ENCODE results near the gene CBY1. TPM values are rescaled to one million over a fixed set of nuclear protein-coding genes. Genes with fewer than 3 reads are reported as not detected.

The CBY1 gene
- total RNA-seq, 4 donors from 2014 or later = 8.7 to 21.1 (median 13.1) TPM

DNA sequence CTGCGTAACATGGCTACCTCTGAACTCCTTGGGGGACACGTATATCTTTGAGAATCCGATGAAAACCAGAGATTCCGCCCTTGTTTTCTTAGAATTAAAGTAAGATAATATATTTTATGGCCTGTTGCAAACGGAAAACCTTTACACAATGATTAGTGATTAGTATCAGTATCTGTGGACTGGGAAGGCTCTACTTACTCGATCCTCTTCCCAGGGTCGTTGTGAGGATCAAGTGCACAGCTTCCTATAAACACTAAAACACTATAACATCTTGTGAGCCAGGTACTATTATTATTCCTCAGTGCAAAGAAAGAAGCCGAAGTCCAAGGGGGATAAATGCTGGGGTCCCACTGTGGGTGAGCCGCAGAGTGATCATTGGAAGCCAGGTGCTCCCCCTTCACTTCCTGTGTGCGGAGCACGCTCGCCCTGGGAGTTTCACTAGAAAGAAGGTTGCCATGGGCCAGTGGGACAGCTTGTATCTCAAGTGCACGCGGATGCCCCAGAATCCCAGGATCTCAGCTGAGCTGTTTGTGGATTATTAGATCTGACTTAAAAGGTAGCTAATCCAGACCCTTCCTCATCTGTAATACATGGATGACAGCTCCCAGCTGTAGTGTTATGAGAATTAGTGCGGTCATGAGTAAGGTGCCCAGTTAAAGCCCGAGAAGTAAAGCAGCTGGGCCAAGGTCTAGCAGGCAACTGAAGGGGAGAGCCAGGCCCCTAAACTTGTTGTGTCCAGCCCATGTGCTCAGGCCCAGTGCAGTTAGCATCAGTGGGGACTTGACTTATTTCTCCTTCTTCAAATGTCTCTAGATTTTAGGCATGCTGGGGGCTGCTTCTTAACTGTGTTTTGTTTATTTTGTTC is 839 bp downstream of the CBY1 start:
- intact Hi-C loops (cut with DNase I) = no loop called here
- WGBS, 2 donors = 2% methylated on average over 11 of the region's 16 CpGs
- Histone ChIP-seq H3K27ac (peak overlapping the region; percentile 90 to 98 (median 90)), H3K27me3 (no peaks in the 10 kb centered on the region), H3K9me3 (no peaks in the 10 kb centered on the region), H3K4me3 (peak overlapping the region; percentile 78 to 99 (median 88)), H3K36me3 (peaks cover 0 to 19% (median 0%) of the 10 kb centered on the region in 3 donors), H3K4me1 (peaks cover 0 to 27% (median 12%) of the 10 kb centered on the region in 3 donors)
- TF ChIP-seq POLR2A (IDR thresholded peaks at IDR 0.05) = no peak
- TF ChIP-seq, protein P1, sequence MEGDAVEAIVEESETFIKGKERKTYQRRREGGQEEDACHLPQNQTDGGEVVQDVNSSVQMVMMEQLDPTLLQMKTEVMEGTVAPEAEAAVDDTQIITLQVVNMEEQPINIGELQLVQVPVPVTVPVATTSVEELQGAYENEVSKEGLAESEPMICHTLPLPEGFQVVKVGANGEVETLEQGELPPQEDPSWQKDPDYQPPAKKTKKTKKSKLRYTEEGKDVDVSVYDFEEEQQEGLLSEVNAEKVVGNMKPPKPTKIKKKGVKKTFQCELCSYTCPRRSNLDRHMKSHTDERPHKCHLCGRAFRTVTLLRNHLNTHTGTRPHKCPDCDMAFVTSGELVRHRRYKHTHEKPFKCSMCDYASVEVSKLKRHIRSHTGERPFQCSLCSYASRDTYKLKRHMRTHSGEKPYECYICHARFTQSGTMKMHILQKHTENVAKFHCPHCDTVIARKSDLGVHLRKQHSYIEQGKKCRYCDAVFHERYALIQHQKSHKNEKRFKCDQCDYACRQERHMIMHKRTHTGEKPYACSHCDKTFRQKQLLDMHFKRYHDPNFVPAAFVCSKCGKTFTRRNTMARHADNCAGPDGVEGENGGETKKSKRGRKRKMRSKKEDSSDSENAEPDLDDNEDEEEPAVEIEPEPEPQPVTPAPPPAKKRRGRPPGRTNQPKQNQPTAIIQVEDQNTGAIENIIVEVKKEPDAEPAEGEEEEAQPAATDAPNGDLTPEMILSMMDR (IDR thresholded peaks at IDR 0.05) = no peak
- no peak for DNase-seq

DNA sequence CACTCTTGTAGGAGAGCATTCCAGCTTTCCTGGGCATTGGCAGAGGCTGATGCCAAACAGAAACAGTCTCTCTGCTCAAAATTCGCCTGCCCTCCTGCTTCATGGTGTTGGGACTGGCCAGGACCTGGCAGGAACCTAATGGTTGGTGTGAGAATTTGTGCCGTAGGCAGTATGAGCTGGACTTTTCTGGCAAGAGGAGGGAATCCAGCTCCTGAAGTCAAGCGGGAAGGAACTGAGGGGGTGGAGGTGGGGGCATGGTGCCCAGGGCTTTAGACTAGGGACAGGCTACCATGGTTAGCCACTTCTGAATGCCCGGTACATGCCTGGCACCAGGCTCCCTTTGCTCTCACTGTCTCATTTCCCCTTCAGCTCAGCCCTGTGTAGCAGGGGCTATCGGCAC is 18.4 kb downstream of the CBY1 start:
- Histone ChIP-seq H3K36me3 (peaks cover 8 to 37% (median 9%) of the 10 kb centered on the region in 3 donors), H3K27me3 (no peaks in the 10 kb centered on the region), H3K4me3 (no peak overlapping the region), H3K4me1 (no peaks in the 10 kb centered on the region), H3K27ac (no peak overlapping the region), H3K9me3 (no peaks in the 10 kb centered on the region)
- intact Hi-C loops (cut with DNase I) = no loop called here
- 49 to 54% methylated on average over 3 to 4 of the region's 5 CpGs for WGBS, 2 donors
- no peak for DNase-seq
- TF ChIP-seq, protein P1 (IDR thresholded peaks at IDR 0.05) = no peak
- TF ChIP-seq POLR2A (IDR thresholded peaks at IDR 0.05) = no peak

DNA sequence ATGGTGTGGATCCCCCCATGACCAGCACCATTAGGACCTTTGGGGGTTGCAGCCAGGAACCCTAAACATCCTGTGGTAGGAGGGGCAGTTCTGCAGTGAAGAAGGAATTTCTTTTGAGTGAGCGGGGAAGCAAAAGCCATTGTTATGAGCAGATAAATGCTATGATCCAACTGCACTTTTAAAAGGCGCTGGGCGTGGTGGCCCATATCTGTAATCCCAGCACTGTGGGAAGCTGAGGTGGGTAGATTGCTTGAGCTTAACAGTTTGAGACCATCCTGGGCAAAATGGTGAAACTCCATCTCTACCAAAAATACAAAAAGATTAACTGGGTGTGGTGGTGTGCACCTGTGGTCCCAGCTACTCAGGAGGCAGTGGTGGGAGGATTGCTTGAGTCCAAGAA is 19.4 kb downstream of the CBY1 start:
- 91 to 100% methylated on average over 2 to 3 of the region's 3 CpGs for WGBS, 2 donors
- Histone ChIP-seq H3K27me3 (no peaks in the 10 kb centered on the region), H3K27ac (no peak overlapping the region), H3K4me3 (no peak overlapping the region), H3K9me3 (no peaks in the 10 kb centered on the region), H3K36me3 (peaks cover 7 to 34% (median 8%) of the 10 kb centered on the region in 3 donors), H3K4me1 (no peaks in the 10 kb centered on the region)
- DNase-seq = no peak
- TF ChIP-seq, protein P1 (IDR thresholded peaks at IDR 0.05) = no peak
- no peak for TF ChIP-seq POLR2A (IDR thresholded peaks at IDR 0.05)
- intact Hi-C loops (cut with DNase I) = no loop called here

DNA sequence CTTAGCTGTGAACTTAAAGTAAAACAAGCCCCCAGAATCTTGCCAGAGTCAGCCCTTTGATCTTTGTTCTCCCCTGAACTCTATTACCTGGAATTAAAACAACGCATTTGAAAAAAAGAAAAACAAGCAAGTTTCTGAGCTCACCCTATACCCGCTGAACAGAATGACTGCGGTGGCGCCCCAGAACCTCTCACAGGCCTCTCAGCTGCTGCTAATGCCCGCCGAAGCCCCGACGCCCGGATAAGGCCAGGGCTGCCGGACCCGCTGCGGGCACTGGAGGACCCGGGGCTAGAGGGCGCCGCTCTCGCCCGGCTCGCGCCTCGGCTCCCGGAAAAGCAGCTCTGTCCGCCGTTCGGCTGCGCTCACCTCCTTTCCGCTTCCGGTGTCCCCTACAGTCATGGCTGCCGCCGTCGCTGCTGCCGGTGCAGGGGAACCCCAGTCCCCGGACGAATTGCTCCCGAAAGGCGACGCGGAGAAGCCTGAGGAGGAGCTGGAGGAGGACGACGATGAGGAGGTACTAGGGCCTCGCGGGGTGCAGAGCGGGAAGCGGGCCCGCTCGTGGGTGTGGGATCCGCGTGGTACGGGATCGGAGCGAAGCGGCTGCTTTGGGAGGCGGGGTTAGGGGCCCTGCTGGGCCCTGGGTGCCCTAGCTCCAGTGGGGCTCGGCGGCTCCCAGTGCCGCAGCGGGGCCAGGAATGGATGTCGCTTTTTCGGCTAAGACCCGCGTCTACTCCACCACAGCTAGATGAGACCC is 25.3 kb downstream of the CBY1 start, which contains the start of gene TOMM22:
TOMM22 (plus strand) TSS at position 376 of the 754 bp plus-strand sequence; CDS start at position 398, 22 bp downstream.
- peak within 1 kb of the TSS; percentile 71 to 95 (median 78) for H3K4me3 ChIP-seq
- 0 to 1% methylated on average over 10 to 16 of the region's 60 CpGs for whole genome bisulfite sequencing, 2 donors
- H3K36me3 ChIP-seq = peaks cover 0 to 38% (median 20%) of the 10 kb centered on the region in 3 donors
- intact Hi-C loops (cut with DNase I) = no loop called here
- H3K27ac ChIP-seq = peak within 1 kb of the TSS; percentile 63 to 87 (median 81)
- H3K9me3 ChIP-seq = no peaks in the 10 kb centered on the region
- peak in 2 of 4 donors; percentile 27 to 63 for TF ChIP-seq POLR2A (IDR thresholded peaks at IDR 0.05)
- TF ChIP-seq, protein P1 (IDR thresholded peaks at IDR 0.05) = peak in 5 of 6 experiments; percentile 10 to 75 (median 48)
- H3K27me3 ChIP-seq = no peaks in the 10 kb centered on the region
- peaks cover 6 to 24% (median 9%) of the 10 kb centered on the region in 3 donors for H3K4me1 ChIP-seq
- DNase-seq = peak; percentile 30

All from esophagus squamous epithelium (tissue), 5 donors.